ENCODE measurements around the gene CRB2.

GRCh38 chr9:123319541-123320339, 36.3 kb upstream of the CRB2 start:
- TF ChIP-seq CTCF (IDR thresholded peaks at IDR 0.05; ENCODE audit: extremely low read depth in 1 of 2, insufficient read depth in 1 of 2, low read depth in 1 of 2, low read length in 2 of 2) (no peak), POLR2A (IDR thresholded peaks at IDR 0.05; ENCODE audit: low read depth, low read length) (no peak), EZH2 (IDR thresholded peaks at IDR 0.05; ENCODE audit: borderline replicate concordance, low read depth, low read length, severe bottlenecking) (no peak), POLR2AphosphoS5 (IDR thresholded peaks at IDR 0.05; ENCODE audit: insufficient read depth, low read depth, low read length) (no peak), MYC (IDR thresholded peaks at IDR 0.05; ENCODE audit: low read depth, low read length) (no peak), JUN (IDR thresholded peaks at IDR 0.05; ENCODE audit: borderline replicate concordance, insufficient read depth, insufficient read length, low read depth) (no peak)
